ENCODE data around the gene FNIP2.

- TF ChIP-seq CTCF (IDR thresholded peaks at IDR 0.05) (no peak), POLR2A (IDR thresholded peaks at IDR 0.05) (no peak)
These were observed 172.5 kb downstream of the FNIP2 start for GRCh38 chr4:158941321-158941720.
